ENCODE results near the gene NKPD1.

- TF ChIP-seq, protein P1, sequence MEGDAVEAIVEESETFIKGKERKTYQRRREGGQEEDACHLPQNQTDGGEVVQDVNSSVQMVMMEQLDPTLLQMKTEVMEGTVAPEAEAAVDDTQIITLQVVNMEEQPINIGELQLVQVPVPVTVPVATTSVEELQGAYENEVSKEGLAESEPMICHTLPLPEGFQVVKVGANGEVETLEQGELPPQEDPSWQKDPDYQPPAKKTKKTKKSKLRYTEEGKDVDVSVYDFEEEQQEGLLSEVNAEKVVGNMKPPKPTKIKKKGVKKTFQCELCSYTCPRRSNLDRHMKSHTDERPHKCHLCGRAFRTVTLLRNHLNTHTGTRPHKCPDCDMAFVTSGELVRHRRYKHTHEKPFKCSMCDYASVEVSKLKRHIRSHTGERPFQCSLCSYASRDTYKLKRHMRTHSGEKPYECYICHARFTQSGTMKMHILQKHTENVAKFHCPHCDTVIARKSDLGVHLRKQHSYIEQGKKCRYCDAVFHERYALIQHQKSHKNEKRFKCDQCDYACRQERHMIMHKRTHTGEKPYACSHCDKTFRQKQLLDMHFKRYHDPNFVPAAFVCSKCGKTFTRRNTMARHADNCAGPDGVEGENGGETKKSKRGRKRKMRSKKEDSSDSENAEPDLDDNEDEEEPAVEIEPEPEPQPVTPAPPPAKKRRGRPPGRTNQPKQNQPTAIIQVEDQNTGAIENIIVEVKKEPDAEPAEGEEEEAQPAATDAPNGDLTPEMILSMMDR (IDR thresholded peaks at IDR 0.05; ENCODE audit: low read length): no peak
- no peak for TF ChIP-seq EZH2phosphoT487 (IDR thresholded peaks at IDR 0.05; ENCODE audit: low read length)
- TF ChIP-seq EZH2 (optimal IDR thresholded peaks at IDR 0.05; ENCODE audit: low read depth, low read length): no peak
Measured at GRCh38 chr19:45172173-45172572, 11.4 kb upstream of the NKPD1 start.

All from MM.1S (cell line).